ENCODE data around the gene AFDN. TPM values are rescaled to one million over a fixed set of nuclear protein-coding genes. Genes with fewer than 3 reads are reported as not detected.
A peak's percentile ranks its signal among the peaks of the same experiment; 100 is the strongest.

The AFDN gene
- total RNA-seq, 1 experiment from 2014 or later: 226 TPM

GRCh38 chr6:167881327-167881726, 54.6 kb downstream of the AFDN start:
- BruUV-seq (replicated peaks): no TSS peak
- CTCF ChIA-PET: interaction anchor here (0.6 kb wide), 1 partner anchor 22 kb away, joined by 3 read pairs; no protein-coding TSS in a partner anchor
- intact Hi-C loops (cut with micrococcal nuclease; ENCODE audit: unreplicated experiment): no loop called here

DNA sequence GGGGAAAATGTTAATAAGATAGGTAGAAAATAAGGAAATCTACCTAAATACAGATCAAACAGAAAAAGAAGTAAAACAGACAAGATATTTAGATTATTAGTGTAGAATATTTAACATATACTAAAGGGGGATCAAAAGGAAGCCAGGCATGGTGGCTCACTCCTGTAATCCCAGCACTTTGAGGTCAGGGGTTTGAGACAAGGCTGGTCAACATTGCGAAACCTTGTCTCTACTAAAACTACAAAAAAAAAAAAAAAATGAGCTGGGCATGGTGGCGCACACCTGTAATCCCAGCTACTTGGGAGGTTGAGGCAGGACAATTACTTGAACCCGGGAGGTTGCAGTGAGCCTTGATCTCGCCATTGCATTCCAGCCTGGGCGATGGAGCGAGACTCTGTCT, 55.5 kb downstream of the AFDN start:
- H3K27me3 Mint-ChIP-seq (ENCODE audit: unreplicated experiment): no peaks in the 10 kb centered on the region
- DNase-seq: no peak
- H3K36me3 Mint-ChIP-seq (ENCODE audit: insufficient read depth, unreplicated experiment): peaks cover 32% of the 10 kb centered on the region

More at GRCh38 chr6:167881327-167881726, 54.6 kb downstream of the AFDN start:
- Mint-ChIP-seq H3K4me3 (ENCODE audit: low read depth, unreplicated experiment) (no peak overlapping the region), H3K27ac (ENCODE audit: unreplicated experiment) (peak overlapping the region; percentile 26), H3K4me1 (ENCODE audit: low read depth, unreplicated experiment) (peaks cover 19% of the 10 kb centered on the region), H3K27me3 (ENCODE audit: unreplicated experiment) (no peaks in the 10 kb centered on the region), H3K9me3 (ENCODE audit: low read depth, unreplicated experiment) (no peaks in the 10 kb centered on the region), H3K36me3 (ENCODE audit: insufficient read depth, unreplicated experiment) (peaks cover 32% of the 10 kb centered on the region)
- no peak for DNase-seq
- TF ChIP-seq, protein P1, sequence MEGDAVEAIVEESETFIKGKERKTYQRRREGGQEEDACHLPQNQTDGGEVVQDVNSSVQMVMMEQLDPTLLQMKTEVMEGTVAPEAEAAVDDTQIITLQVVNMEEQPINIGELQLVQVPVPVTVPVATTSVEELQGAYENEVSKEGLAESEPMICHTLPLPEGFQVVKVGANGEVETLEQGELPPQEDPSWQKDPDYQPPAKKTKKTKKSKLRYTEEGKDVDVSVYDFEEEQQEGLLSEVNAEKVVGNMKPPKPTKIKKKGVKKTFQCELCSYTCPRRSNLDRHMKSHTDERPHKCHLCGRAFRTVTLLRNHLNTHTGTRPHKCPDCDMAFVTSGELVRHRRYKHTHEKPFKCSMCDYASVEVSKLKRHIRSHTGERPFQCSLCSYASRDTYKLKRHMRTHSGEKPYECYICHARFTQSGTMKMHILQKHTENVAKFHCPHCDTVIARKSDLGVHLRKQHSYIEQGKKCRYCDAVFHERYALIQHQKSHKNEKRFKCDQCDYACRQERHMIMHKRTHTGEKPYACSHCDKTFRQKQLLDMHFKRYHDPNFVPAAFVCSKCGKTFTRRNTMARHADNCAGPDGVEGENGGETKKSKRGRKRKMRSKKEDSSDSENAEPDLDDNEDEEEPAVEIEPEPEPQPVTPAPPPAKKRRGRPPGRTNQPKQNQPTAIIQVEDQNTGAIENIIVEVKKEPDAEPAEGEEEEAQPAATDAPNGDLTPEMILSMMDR (IDR thresholded peaks at IDR 0.05; ENCODE audit: unreplicated experiment): no peak

GRCh38 chr6:167888098-167888497, 61.4 kb downstream of the AFDN start:
- Mint-ChIP-seq H3K27ac (ENCODE audit: unreplicated experiment) (no peak overlapping the region), H3K4me3 (ENCODE audit: low read depth, unreplicated experiment) (no peak overlapping the region), H3K4me1 (ENCODE audit: low read depth, unreplicated experiment) (no peaks in the 10 kb centered on the region), H3K27me3 (ENCODE audit: unreplicated experiment) (no peaks in the 10 kb centered on the region), H3K9me3 (ENCODE audit: low read depth, unreplicated experiment) (no peaks in the 10 kb centered on the region), H3K36me3 (ENCODE audit: insufficient read depth, unreplicated experiment) (peaks cover 14% of the 10 kb centered on the region)
- CTCF ChIA-PET: no interaction called here
- no peak for DNase-seq
- no TSS peak for BruUV-seq (replicated peaks)
- intact Hi-C loops (cut with micrococcal nuclease; ENCODE audit: unreplicated experiment): no loop called here
- TF ChIP-seq, protein P1 (IDR thresholded peaks at IDR 0.05; ENCODE audit: unreplicated experiment): no peak

More for the DNA sequence above, 55.5 kb downstream of the AFDN start:
- TF ChIP-seq, protein P1 (IDR thresholded peaks at IDR 0.05; ENCODE audit: unreplicated experiment): no peak
- TSS peak; percentile 16 for BruUV-seq (replicated peaks)
- Mint-ChIP-seq H3K4me1 (ENCODE audit: low read depth, unreplicated experiment) (peaks cover 13% of the 10 kb centered on the region), H3K4me3 (ENCODE audit: low read depth, unreplicated experiment) (no peak overlapping the region), H3K9me3 (ENCODE audit: low read depth, unreplicated experiment) (no peaks in the 10 kb centered on the region), H3K27ac (ENCODE audit: unreplicated experiment) (peak overlapping the region; percentile 20)
- CTCF ChIA-PET: no interaction called here
- intact Hi-C loops (cut with micrococcal nuclease; ENCODE audit: unreplicated experiment): no loop called here

GRCh38 chr6:167892835-167893815, 66.4 kb downstream of the AFDN start:
- CTCF ChIA-PET: interaction anchor here (1.4 kb wide), 1 partner anchor 43 kb away, joined by 3 read pairs; no protein-coding TSS in a partner anchor
- intact Hi-C loops (cut with micrococcal nuclease; ENCODE audit: unreplicated experiment): no loop called here
- Mint-ChIP-seq H3K27ac (ENCODE audit: unreplicated experiment) (no peak overlapping the region), H3K9me3 (ENCODE audit: low read depth, unreplicated experiment) (no peaks in the 10 kb centered on the region), H3K36me3 (ENCODE audit: insufficient read depth, unreplicated experiment) (peaks cover 14% of the 10 kb centered on the region), H3K4me3 (ENCODE audit: low read depth, unreplicated experiment) (no peak overlapping the region), H3K4me1 (ENCODE audit: low read depth, unreplicated experiment) (no peaks in the 10 kb centered on the region), H3K27me3 (ENCODE audit: unreplicated experiment) (no peaks in the 10 kb centered on the region)
- peak; percentile 48 for DNase-seq
- TF ChIP-seq, protein P1 (IDR thresholded peaks at IDR 0.05; ENCODE audit: unreplicated experiment): no peak
- no TSS peak for BruUV-seq (replicated peaks)
